H1 (cell line): Measurements from ENCODE around the gene VMO1. TPM values are rescaled to one million over a fixed set of nuclear protein-coding genes. Genes with fewer than 3 reads are reported as not detected.

Source experiments
- POU5F1 ChIP-seq: IDR thresholded peaks from 2 replicates; pipeline ENCODE4 v1.6.1; 2011; ENCODE audit warnings: low read depth, mild to moderate bottlenecking, low read length, moderate library complexity
- SRF ChIP-seq: IDR thresholded peaks from 2 replicates; pipeline ENCODE4 v1.6.1; 2011; ENCODE audit warnings: mild to moderate bottlenecking, low read depth, low read length, moderate library complexity
- polyA plus RNA-seq, 7 experiments: library from polyadenylated mRNA; depleted of rRNA in 3 of 7; stranded (reverse) in 5 of 7; unstranded in 2 of 7; fragments of >200 nt in 5 of 7; fragments of 200-250 nt in 2 of 7; gene quantifications; 1 replicate in 5 of 7; 2 replicates in 1 of 7; 4 replicates in 1 of 7; pipeline versions ENCODE4 v1.2.1 to v1.2.3, GENCODE V29; 2011 to 2013; ENCODE audit warnings: missing spikeins in 2 of 7, mixed read lengths in 2 of 7
- total RNA-seq: library from RNA; stranded (reverse); fragmentation: NEBNext Ultra II Directional; extraction: Animal tissue kit (Norgen Biotek cat#: 25700); gene quantifications from 2 replicates; pipeline ENCODE4 v1.2.1, GENCODE V29; 2021

The VMO1 gene
- total and polyA plus RNA-seq, 2 of the 8 experiments (the other 6 are each of a cell fraction or from before 2014, with no cell fraction given): 0.30 TPM; not detected in 1

DNA sequence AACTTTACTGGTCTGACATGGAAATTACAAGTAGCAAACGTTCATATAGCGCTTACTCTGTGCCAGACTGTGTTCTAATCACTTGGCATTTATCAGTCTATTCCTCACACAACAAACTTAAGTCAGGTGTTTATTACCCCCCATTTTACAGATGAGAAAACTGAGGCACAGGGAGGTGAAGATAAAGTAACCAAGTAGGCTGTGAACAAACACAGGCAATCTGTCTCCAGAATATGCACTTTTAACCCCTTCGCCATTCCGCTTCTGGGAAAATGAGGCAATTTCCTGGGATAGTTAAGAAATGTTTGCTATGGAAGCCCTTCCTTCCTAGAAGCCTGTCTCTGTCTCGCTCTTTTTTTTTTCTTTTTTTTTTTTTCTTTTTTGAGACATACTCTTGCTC, 34.2 kb downstream of the VMO1 start (continued):
- TF ChIP-seq POU5F1 (no peak), SRF (no peak)
